Lung (tissue), 12 donors: ENCODE measurements around the gene CTCF. TPM values are rescaled to one million over a fixed set of nuclear protein-coding genes. Genes with fewer than 3 reads are reported as not detected.

Source experiments
- ATAC-seq: fragments of 200-7000 bp; cut with Tn5 transposase; one replicate; pipeline ENCODE4 v1.9.1; 2020; ENCODE audit warnings: moderate number of reproducible peaks; ENCODE audit not compliant: insufficient read depth, low FRiP score
- DNase-seq, 3 donors: peaks; one replicate each; pipeline ENCODE4 v3.0.0-alpha.2; 2013 to 2017
- H3K27ac ChIP-seq, 2 donors: one replicate each; pipeline ENCODE4 v1.5.1; 2013; ENCODE audit warnings: mild to moderate bottlenecking in 2 of 2, moderate library complexity in 2 of 2, control low read depth in 1 of 2, inconsistent platforms in 1 of 2, low read depth in 1 of 2, low read length in 1 of 2
- H3K27me3 ChIP-seq, 3 donors: one replicate each; pipeline ENCODE4 v1.5.1; 2013; ENCODE audit warnings: low read length in 2 of 3; ENCODE audit not compliant: control insufficient read depth in 3 of 3, insufficient read depth in 3 of 3
- H3K36me3 ChIP-seq, 4 donors: one replicate each; pipeline ENCODE4 v1.5.1; 2013; ENCODE audit warnings: low read length in 4 of 4, mild to moderate bottlenecking in 1 of 4, moderate library complexity in 1 of 4; ENCODE audit not compliant: control insufficient read depth in 4 of 4, insufficient read depth in 4 of 4
- H3K4me1 ChIP-seq, 5 donors: one replicate each; pipeline ENCODE4 v1.5.1; 2013; ENCODE audit warnings: low read length in 5 of 5, mild to moderate bottlenecking in 2 of 5, moderate library complexity in 1 of 5; ENCODE audit not compliant: control insufficient read depth in 5 of 5, insufficient read depth in 5 of 5
- H3K4me3 ChIP-seq: one replicate; pipeline ENCODE4 v1.5.1; 2013; ENCODE audit warnings: mild to moderate bottlenecking, control low read depth, moderate library complexity
- H3K9ac ChIP-seq, 2 donors: one replicate each; pipeline ENCODE4 v1.5.1; 2013; ENCODE audit warnings: low read length in 2 of 2, control low read depth in 1 of 2; ENCODE audit not compliant: insufficient read depth in 1 of 2
- H3K9me3 ChIP-seq, 4 donors: one replicate each; pipeline ENCODE4 v1.5.1; 2013; ENCODE audit warnings: low read length in 3 of 4, mild to moderate bottlenecking in 1 of 4, moderate library complexity in 1 of 4; ENCODE audit not compliant: control insufficient read depth in 4 of 4, insufficient read depth in 3 of 4
- CTCF ChIP-seq: IDR thresholded peaks from 2 replicates; pipeline ENCODE4 v1.5.1; 2012; ENCODE audit warnings: mild to moderate bottlenecking; ENCODE audit errors: control extremely low read depth, extremely low read depth
- WGBS, 2 donors: extraction: QIAGEN DNeasy Blood & Tissue Kit; methylation state at CpG; one replicate each; pipeline ENCODE4 v1.1.7; 2013; 5-methylcytosine and 5-hydroxymethylcytosine counted together
- polyA plus RNA-seq, 2 donors: library from polyadenylated mRNA; stranded (reverse); fragments of 200-250 nt; gene quantifications; one replicate each; pipeline ENCODE4 v1.2.1, GENCODE V29; 2013
- total RNA-seq, 2 donors: library from RNA; depleted of rRNA in 1 of 2; stranded (reverse); fragments of >200 nt in 1 of 2; gene quantifications; one replicate each; pipeline ENCODE4 v1.2.1, GENCODE V29; 2014 to 2021
- donor health status: control.
- donor health status: control.
- donor health status: Bipolar disorder and iron deficiency.
- donor health status: healthy.
- donor health status: DM: yes; HTN: yes; CAD: no.

Gene CTCF
- total and polyA plus RNA-seq, 4 donors = 16.7 to 54.2 (median 23.3) TPM

GRCh38 chr16:67571464-67571863 is 9.1 kb downstream of the CTCF start:
- no peak overlapping the region for H3K27ac ChIP-seq
- peak overlapping the region in 1 of 2 donors; percentile 23 for H3K9ac ChIP-seq
- TF ChIP-seq CTCF = no peak
- DNase-seq (no peak), ATAC-seq (no peak)
- 73 to 93% methylated on average over 2 of the region's 2 CpGs for WGBS, 2 donors
- H3K4me3 ChIP-seq = no peak overlapping the region
- H3K27me3 ChIP-seq = no peaks in the 10 kb centered on the region
- peaks cover 9 to 18% (median 10%) of the 10 kb centered on the region in 4 donors for H3K36me3 ChIP-seq
- H3K9me3 ChIP-seq = no peaks in the 10 kb centered on the region
- H3K4me1 ChIP-seq = peaks cover 0 to 7% (median 3%) of the 10 kb centered on the region in 5 donors

GRCh38 chr16:67571981-67572431 is 9.7 kb downstream of the CTCF start:
- no peaks in the 10 kb centered on the region for H3K9me3 ChIP-seq
- DNase-seq = no peak
- peak; percentile 34 for ATAC-seq
- no peak overlapping the region for H3K27ac ChIP-seq
- 64 to 83% methylated on average over 4 of the region's 4 CpGs for WGBS, 2 donors
- H3K36me3 ChIP-seq = peaks cover 9 to 18% (median 10%) of the 10 kb centered on the region in 4 donors
- no peak overlapping the region for H3K4me3 ChIP-seq
- H3K4me1 ChIP-seq = peaks cover 0 to 7% (median 2%) of the 10 kb centered on the region in 5 donors
- TF ChIP-seq CTCF = no peak
- H3K27me3 ChIP-seq = no peaks in the 10 kb centered on the region
- no peak overlapping the region for H3K9ac ChIP-seq

- no peak for DNase-seq
- no peak for ATAC-seq
- TF ChIP-seq CTCF = no peak
- Histone ChIP-seq H3K9ac (no peak overlapping the region), H3K4me1 (no peaks in the 10 kb centered on the region), H3K9me3 (no peaks in the 10 kb centered on the region), H3K27me3 (no peaks in the 10 kb centered on the region), H3K36me3 (peaks cover 0 to 5% (median 3%) of the 10 kb centered on the region in 4 donors), H3K4me3 (no peak overlapping the region), H3K27ac (no peak overlapping the region)
- 72 to 84% methylated on average over 4 of the region's 4 CpGs for WGBS, 2 donors
Observed at GRCh38 chr16:67579686-67580085, 17.4 kb downstream of the CTCF start.

GRCh38 chr16:67580202-67580601 is 17.9 kb downstream of the CTCF start:
- 97 to 98% methylated on average over 4 of the region's 4 CpGs for WGBS, 2 donors
- no peaks in the 10 kb centered on the region for H3K9me3 ChIP-seq
- TF ChIP-seq CTCF = no peak
- DNase-seq = no peak
- H3K36me3 ChIP-seq = peaks cover 0 to 5% (median 3%) of the 10 kb centered on the region in 4 donors
- no peaks in the 10 kb centered on the region for H3K4me1 ChIP-seq
- no peak overlapping the region for H3K27ac ChIP-seq
- no peak for ATAC-seq
- H3K27me3 ChIP-seq = no peaks in the 10 kb centered on the region
- H3K4me3 ChIP-seq = no peak overlapping the region
- no peak overlapping the region for H3K9ac ChIP-seq
